GM18517 (cell line): Measurements from ENCODE around the gene LMOD2.
"Not testable (repeated sequence)": the region's sequence is repeated elsewhere in the genome, so short reads cannot be mapped to it uniquely, and the experiment has no call there.

Experiments
- ATAC-seq: cut with Tn5 transposase; IDR thresholded peaks from one replicate; pipeline ENCODE4 v1.9.1; 2021; ENCODE audit warnings: mild to moderate bottlenecking, moderate library complexity; ENCODE audit not compliant: unreplicated experiment

Gene LMOD2, protein sequence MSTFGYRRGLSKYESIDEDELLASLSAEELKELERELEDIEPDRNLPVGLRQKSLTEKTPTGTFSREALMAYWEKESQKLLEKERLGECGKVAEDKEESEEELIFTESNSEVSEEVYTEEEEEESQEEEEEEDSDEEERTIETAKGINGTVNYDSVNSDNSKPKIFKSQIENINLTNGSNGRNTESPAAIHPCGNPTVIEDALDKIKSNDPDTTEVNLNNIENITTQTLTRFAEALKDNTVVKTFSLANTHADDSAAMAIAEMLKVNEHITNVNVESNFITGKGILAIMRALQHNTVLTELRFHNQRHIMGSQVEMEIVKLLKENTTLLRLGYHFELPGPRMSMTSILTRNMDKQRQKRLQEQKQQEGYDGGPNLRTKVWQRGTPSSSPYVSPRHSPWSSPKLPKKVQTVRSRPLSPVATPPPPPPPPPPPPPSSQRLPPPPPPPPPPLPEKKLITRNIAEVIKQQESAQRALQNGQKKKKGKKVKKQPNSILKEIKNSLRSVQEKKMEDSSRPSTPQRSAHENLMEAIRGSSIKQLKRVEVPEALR

DNA sequence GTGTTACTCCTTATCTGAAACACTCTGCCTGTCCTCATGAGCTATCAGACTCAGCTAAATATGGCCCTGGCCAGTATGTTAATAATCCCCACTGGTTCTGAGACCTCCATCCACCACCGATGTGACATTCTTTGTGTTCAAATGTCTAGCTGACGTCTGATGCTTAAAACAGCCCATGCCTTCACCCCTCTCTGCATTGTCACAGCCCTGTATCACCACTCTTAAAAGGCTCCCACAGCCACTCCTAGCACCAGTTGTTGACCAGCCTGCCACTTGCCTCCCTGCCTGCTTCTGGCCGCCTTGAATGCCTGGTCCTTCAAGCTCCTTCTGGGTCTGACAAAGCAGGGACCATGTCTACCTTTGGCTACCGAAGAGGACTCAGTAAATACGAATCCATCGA, at the start of gene LMOD2:
TSS of gene LMOD2 (plus strand) at position 253 of the 400 bp plus-strand sequence. CDS start at position 351, 98 bp downstream.
- ATAC-seq = no peak

DNA sequence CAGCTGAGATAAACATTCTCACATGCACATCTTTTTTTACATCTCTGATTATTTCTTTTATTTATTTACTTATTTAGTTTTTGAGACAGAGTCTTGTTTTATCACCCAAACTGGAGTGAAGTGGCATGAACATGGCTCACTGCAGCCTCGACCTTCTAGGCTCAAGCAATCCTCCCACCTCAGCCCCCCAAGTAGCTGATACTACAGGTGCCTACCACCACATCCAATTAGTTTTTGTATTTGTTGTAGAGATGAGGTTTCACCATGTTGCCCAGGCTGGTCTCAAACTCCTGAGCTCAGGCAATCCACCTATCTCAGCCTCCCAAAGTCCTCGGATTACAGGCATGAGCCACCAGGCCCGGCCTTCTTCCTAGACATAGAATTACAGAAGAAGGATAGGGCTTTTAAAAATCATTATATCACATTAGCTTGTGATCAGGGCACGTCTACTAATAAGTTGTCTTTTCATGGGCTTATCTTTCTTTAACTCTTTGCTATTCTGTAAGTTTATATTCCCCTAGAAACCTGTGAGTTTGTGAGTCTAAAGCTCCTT, 48.2 kb upstream of the LMOD2 start:
- ATAC-seq = no peak

DNA sequence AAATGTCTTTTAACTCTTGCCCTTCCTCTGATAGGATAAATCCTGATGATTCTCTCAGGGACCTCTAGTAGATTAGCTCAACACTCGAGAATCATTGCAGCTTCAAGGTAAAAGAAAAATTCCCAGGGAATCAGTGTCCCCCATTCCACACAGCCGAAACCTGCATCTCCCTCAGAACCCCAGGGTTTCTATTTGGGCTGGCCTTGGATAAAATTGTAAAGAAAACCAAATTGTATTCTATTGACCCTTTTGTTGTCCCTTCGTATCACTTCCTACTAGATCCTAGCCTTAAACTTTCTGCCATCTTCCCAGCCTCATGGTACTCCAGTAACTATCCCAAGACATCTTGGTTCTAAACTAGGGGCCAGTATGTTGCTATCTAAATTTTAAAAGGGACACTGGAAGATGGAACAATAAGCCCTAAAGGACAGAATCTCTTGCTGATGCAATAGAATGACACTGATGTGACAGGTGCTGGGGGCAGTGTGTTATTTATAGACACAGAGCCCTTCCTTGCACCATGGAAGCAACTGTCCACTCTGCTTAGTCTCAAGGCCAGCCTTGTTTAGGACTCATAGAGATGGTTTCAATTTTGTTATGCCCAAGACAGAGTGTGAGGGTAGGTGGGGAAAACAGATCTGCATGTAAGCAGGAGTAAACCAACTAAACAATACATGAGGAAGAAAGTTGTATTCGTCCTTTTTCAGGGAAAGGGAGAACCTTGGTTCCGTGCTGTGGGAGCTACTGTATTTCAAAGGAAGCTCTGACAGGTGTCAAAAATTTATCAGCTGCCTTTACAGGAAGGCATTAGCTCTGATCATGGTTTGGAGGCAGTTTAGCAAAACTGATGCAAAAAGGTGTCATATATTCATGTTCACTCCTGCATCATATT, 46.4 kb upstream of the LMOD2 start:
- no peak for ATAC-seq

DNA sequence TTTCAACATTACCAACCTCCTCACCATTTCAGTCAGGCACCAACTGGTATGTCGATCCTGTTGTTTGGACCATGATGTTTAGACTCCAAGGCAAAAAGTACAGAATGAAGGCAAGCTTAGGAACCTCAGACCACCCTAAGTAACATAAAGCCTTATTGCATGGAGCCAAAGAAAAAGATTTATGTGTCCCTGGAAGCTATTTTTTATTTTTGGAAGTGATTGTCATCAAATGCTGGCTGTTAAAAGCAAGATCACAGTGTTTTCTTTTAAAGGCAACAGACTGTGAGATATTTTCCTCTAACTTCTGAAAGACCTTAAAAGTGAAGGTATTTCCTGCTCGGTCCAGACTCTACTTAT, 45.8 kb upstream of the LMOD2 start:
- ATAC-seq = no peak

DNA sequence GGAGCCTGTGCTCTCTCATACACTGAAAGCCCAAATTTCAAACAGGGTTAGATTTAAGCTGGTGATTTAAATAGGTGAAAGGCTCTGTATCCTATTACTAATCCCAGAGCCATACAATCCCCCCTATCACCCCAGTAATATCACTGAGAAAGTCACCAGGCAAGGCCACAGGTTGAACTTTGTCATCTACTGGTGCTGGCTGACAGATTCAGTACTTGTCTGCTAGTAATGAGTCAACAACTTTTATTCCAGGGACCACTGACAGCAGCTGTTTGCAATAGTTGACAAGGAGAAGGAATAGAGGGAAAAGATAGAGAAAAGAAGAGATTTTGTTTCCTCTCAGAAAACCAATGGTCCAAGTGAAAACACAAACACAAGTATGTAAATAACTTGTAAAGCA, 43.6 kb upstream of the LMOD2 start:
- ATAC-seq = no peak

DNA sequence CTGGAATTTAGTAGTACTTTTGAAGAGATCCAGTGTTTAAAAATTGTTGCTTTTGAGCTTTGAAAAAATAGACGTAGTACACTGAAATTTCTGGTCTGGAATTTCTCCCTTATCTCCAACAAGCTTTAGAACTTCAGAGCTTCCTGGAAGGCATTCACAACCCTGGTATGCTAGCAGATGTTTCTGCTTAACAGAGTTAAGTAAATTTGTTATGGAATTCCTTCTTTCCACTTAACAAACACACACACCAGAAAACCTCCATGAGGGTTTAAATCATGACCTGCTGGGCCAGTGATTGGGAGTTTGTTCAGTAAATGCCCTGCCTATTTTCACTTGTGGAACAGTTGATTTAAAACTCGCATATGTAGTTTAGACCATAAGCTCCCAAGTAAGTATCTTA, 40.3 kb upstream of the LMOD2 start:
- no peak for ATAC-seq

DNA sequence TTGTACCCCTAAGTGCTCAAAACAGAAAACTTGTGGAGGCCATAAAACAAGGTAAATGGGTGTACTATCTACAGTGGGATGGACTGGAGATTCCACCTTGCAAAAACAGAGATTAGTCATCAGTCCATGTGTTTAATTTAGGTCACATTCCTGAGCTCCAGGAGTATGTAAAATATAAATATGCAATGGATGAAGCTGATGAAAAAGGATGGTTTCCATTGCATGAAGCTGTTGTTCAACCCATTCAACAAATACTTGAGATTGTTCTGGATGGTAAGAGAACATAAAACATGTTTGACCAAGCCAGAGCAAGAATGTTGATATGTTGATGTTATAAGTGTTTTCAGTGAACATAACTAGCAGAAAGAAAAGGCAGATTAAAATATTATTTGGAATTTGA, 39.4 kb upstream of the LMOD2 start:
- ATAC-seq = no peak

DNA sequence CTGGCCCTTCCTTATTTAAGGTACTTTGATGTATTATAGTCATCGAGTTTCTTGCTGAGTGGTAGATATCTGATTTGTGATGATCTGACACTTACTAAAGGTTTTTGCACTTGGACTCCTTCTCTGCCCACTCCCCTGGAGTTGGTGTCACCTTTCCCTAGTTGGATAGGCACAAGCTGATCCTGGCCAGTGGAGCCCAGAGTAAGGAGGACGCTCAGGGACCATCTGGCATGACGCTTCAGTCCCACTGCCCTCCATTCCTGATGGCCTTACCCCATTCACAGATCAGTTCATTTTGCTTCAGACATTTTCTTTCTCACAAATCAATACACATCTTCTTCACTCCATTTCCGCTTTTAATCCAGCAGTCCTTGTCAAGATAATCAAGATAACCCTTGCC, 34.0 kb upstream of the LMOD2 start:
- ATAC-seq = no peak

DNA sequence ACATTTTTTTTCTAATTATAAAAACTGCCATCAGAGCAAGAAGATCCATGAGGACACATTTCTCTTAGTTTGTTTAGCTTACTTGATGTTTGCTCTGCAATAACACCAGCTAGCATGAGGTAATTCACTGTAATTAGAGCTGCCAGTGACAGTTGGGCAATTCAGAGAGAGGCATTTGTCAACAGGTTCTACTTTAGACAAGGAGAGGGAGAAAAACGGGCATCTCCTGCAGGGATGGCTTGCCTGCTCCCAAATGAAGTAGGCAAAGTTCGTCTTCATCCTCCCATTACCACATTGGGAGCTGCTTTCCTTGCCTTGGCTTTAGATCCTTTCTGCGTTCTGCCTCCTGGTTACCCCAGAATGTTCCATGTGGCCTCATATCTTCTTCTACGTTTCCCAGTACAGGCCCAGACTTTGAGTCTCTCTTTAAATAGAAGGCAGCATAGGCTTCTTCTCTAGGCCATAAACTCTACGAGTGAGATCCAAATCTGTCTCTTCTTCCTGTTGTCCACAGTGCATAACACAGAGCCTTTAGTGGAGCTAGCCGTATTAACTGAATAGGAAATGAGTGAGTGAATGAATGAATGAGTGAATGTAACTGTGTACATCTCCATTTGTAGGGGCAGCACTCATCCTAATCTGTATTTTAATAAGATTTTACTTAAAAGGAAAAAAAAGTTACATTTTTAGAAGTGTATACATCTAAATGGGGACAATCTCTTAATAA, 32.8 kb upstream of the LMOD2 start:
- ATAC-seq = no peak

DNA sequence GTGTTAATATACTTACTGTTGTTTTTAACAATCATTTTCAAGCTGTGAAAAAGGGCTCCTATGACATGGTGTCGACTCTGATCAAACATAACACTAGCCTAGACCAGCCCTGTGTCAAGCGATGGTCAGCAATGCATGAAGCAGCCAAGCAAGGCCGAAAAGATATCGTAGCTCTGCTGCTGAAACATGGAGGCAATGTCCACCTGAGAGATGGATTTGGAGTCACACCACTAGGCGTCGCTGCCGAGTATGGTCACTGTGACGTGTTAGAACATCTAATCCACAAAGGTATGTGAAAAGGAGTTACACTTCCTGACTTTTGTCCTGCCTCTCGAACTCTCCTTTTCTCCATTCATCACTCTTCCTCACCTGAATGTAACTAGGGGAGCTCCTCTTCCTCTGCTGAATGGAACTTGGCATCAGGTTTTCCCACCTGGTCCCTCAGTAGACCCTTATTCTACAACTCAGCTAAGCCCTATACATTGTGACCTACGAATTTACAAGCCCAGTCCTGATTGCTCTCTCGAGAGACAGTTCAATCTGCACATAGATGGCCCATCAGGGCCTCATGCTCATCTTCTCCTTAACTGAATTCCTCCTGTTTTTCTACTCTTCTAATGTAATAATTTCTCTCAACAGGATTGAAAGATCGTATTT, 31.0 kb upstream of the LMOD2 start:
- peak; percentile 96 for ATAC-seq

DNA sequence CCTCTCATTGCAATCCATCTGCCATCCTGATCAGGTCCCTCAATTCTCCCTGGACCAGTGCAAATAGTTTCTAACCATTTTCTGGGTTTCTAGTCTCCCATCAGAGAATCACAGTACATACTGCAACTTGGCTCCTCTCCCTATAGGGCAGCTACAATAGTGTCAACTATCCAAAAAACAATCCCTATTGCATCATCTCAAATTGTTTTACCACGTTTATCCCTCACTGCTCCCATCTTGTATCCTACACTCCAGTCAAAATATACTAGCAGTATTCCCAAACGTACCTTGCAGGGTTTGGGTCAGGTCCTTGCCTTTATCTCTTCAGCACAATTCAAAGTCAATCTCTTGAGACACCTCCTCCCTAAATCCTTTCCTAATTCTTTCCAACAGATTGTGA, 30.4 kb upstream of the LMOD2 start:
- no peak for ATAC-seq

DNA sequence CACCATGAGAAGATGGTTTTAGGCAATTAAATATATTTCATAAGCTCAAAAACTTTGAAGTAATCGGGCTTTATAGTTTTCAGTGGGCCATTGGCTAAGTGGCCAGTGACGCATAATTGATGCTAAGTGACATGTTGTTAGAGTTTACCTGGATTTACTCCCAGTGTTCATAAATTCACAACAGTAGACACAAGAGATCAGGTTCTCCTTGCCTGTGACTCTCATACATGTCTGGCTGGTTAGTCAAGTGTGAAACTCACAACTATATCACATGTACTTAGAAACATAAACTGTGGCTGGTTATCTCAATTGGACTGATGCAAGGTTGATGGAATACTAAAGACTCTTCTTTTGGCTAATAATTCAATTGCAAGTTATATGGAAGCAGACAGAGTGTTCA, 27.8 kb upstream of the LMOD2 start:
- no peak for ATAC-seq

DNA sequence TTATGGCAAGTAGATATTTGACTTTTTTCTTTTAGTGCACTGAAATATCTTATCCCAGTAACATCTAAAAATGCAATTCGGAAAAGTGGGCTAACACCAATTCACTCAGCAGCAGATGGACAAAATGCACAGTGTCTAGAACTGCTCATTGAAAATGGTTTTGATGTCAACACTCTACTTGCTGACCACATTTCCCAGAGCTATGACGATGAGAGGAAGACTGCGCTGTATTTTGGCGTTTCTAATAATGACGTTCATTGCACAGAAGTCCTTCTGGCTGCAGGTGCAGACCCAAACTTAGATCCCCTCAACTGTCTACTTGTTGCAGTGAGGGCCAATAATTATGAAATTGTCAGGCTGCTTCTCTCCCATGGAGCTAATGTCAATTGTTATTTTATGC, 26.8 kb upstream of the LMOD2 start:
- ATAC-seq = no peak

DNA sequence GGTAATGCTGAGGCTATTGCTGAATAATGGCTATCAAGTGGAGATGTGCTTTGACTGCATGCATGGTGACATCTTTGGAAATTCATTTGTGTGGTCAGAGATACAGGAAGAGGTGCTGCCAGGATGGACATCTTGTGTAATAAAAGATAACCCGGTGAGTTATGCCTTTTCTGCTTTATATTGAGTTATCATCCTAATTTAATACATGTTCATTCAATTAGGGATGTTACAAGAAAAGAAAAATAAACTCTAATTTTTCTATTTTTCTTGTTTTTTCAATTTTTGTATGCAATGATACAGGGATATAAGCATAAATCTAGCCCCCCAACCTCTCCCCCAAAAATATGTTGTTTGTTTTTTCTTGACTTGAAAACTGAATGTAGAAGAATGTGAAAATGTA, 26.4 kb upstream of the LMOD2 start:
- ATAC-seq = no peak

DNA sequence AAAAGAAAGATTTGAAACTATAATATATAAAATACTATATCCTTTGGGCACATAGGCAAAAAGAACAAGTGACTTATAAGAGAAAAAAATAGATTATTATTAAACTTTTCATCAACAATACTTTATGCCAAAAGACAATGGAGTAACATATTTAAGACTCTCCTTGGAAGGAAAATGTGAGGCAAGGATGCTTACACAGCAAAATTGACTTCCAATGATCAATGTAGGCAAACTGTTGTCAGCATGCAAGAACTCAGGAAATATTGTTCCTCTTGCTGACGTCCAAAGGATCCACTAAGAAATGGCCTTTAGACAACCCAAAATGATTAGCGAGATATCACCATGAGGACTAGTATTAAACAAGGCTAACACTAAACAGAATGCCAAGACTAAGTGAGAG, 22.9 kb upstream of the LMOD2 start:
- no peak for ATAC-seq

DNA sequence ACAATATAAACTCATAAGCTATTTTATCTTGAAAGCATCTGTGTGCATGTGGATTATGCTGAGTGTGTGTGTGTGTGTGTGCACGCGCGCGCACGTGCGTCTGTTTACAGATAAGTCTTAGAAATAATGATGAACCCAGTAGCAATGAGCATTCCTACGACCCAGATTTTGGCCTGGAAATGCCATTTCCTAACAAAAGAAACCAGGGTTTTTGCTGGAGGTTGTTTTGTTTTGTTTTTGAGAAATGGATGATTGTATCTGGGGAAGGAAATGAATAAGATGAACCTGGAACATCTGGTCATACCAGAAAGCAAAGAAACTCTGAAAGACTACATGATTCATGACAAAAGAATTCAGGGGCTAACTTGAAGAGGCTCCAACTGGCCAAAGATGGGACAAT, 22.1 kb upstream of the LMOD2 start:
- no peak for ATAC-seq

DNA sequence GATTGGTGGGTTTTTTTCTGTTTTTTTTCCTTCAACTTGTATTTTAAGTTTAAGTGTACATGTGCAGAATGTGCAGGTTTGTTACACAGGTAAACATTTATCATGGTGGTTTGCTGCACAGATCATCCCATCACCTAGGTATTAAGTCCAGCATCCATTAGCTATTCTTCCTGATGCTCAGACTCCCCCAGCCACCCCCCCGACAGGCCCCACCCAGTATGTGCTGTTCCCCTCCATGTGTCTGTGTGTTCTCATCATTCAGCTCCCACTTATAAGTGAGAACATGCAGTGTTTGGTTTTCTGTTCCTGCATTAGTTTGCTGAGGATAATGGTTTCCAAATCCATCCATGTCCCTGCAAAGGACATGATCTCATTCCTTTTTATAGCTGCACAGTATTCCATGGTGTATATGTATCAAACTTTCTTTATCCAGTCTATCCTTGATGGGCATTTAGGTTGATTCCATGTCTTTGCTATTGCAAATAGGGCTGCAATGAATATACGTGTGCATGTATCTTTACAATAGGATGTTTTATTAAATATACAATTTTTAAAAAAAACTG, 21.6 kb upstream of the LMOD2 start:
- ATAC-seq = not testable (repeated sequence)

DNA sequence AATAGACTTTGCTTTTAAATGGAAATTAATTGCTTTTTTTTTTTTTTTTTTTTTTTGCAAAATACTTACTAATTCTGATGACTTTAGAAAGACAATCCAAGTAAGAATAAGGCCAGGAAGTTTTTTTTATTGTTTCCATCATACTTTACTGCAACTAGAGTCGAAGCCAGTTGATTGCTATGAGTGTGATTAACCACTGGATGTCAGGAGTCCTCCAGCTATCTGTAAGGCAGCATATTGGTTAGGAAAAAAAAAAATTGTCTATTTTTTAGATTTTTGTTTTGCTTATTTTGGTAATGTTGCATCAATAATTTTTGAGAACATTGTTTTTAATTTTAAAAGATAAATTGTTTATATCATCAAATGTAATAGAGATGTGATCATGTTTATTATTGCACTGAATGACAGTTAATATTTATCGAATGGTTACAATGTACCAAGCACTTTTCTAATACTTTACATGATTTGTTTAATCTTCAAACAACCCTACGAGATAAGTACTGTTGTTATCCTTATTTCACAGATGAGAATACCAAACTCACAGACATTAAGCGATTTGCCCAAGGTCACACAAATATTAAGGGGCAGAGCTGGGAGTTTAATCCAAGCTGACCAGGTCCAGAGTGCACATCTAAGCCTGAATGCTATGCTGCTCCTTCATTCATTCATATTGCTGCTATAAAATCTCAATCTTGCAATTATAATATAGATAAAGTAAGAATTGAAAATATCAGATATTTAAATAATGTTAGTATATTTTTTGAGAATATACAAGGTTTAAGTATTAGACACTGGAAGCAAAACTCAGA, 19.9 kb upstream of the LMOD2 start:
- no peak for ATAC-seq

DNA sequence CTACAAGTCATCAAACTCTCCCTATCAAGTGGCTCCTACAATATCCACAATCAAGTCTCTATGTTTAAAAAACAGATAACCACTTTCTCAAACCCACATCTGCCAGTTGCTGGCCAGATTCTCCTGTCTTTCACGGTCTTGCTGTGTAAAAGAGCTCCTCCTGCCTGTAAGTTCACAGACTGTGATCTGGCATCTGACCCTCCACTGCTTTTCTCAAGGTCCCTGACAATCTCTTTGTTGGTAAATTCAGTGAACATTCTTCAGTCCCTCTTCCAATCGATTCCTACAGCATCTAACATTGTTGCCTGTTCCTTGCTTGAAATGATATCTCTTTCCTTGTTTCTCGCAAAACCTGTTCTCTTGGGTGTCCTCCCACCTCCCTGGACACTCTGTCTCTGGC, 18.5 kb upstream of the LMOD2 start:
- no peak for ATAC-seq
